Gastrocnemius medialis (tissue), 4 donors: ENCODE data around the gene RETSAT. TPM values are rescaled to one million over a fixed set of nuclear protein-coding genes. Genes with fewer than 3 reads are reported as not detected.
"Not testable (repeated sequence)": the region's sequence is repeated elsewhere in the genome, so short reads cannot be mapped to it uniquely, and the experiment has no call there.

Experiments
- ATAC-seq, 2 donors: fragments of 150-250 bp; one replicate each; pipeline ENCODE4 v1.9.1; 2016
- DNase-seq, 2 donors: peaks; one replicate each; pipeline ENCODE4 v3.0.0-alpha.2; 2019
- H3K27ac ChIP-seq, 4 donors: fragments of 200-600 bp; sonication (generic); 1 replicate in 1 of 4; 2 replicates in 3 of 4; pipeline ENCODE4 v1.5.1; 2016 to 2018; ENCODE audit warnings: mild to moderate bottlenecking in 2 of 4, moderate library complexity in 1 of 4
- H3K27me3 ChIP-seq, 3 donors: fragments of 200-600 bp; sonication (generic) in 2 of 3; 1 replicate in 1 of 3; 2 replicates in 2 of 3; pipeline versions ENCODE4 v1.5.1 to v1.6.0; 2016 to 2019; ENCODE audit warnings: mild to moderate bottlenecking in 1 of 3, moderate library complexity in 1 of 3
- H3K36me3 ChIP-seq, 2 donors: fragments of 200-600 bp; sonication (generic) in 1 of 2; one replicate each; pipeline ENCODE4 v1.5.1; 2017 to 2018
- H3K4me1 ChIP-seq, 2 donors: fragments of 200-600 bp; sonication (generic) in 1 of 2; one replicate each; pipeline ENCODE4 v1.5.1; 2016 to 2017; ENCODE audit warnings: mild to moderate bottlenecking in 2 of 2
- H3K4me3 ChIP-seq, 4 donors: fragments of 200-600 bp; sonication (generic) in 3 of 4; 1 replicate in 1 of 4; 2 replicates in 3 of 4; pipeline ENCODE4 v1.5.1; 2016 to 2019; ENCODE audit warnings: mild to moderate bottlenecking in 2 of 4
- H3K9me3 ChIP-seq, 3 donors: fragments of 200-600 bp; sonication (generic) in 2 of 3; 1 replicate in 1 of 3; 2 replicates in 2 of 3; pipeline ENCODE4 v1.5.1; 2016 to 2019
- CTCF ChIP-seq, 5 experiments: fragments of 450-650 bp in 3 of 5; fragments of 200-600 bp in 2 of 5; sonication (generic) in 2 of 5; IDR thresholded peaks in 4 of 5; conservative IDR thresholded peaks in 1 of 5; 1 replicate in 4 of 5; 2 replicates in 1 of 5; pipeline ENCODE4 v1.5.1; 2016 to 2019; ENCODE audit warnings: antibody characterized with exemption in 5 of 5, mild to moderate bottlenecking in 3 of 5, moderate library complexity in 3 of 5
- POLR2A ChIP-seq, 2 donors: fragments of 450-650 bp; IDR thresholded peaks; one replicate each; pipeline ENCODE4 v1.6.1; 2017; ENCODE audit warnings: antibody characterized with exemption in 2 of 2, mild to moderate bottlenecking in 2 of 2, moderate library complexity in 2 of 2
- in situ Hi-C, 4 donors: fragments of 200-750 bp; cut with MboI; loops; one replicate each; pipeline versions ENCODE4 v1.15.0 to v1.8.0; 2017; ENCODE audit warnings: low sequenced_read_pairs in 4 of 4
- intact Hi-C: fragments of 100-400 bp; cut with DNase I; formaldehyde crosslinking; loops from one replicate; pipeline ENCODE4 v1.15.1; 2023; ENCODE audit warnings: low total_unique reads
- total RNA-seq, 4 donors: library from RNA; depleted of rRNA; stranded (reverse); fragments of >200 nt; gene quantifications; one replicate each; pipeline versions ENCODE4 v1.1.0 to v1.2.3, GENCODE V29; 2016

The RETSAT gene
- total RNA-seq, 4 donors from 2014 or later = 62.2 to 151 (median 116) TPM

GRCh38 chr2:85347599-85347998 lies 6.7 kb downstream of the RETSAT start:
- H3K36me3 ChIP-seq = peaks cover 5 to 95% of the 10 kb centered on the region in 2 donors
- H3K27me3 ChIP-seq = no peaks in the 10 kb centered on the region
- peaks cover 5 to 6% of the 10 kb centered on the region in 2 donors for H3K4me1 ChIP-seq
- in situ Hi-C loops (no loop called here), intact Hi-C loops (no loop called here)
- DNase-seq (no peak), ATAC-seq (no peak)
- H3K4me3 ChIP-seq = no peak overlapping the region
- no peak overlapping the region for H3K27ac ChIP-seq
- TF ChIP-seq CTCF (IDR thresholded peaks at IDR 0.05 in 4 of 5, conservative IDR thresholded peaks at IDR 0.05 in 1 of 5) = no peak
- no peak for TF ChIP-seq POLR2A (IDR thresholded peaks at IDR 0.05)
- H3K9me3 ChIP-seq = no peaks in the 10 kb centered on the region

GRCh38 chr2:85344356-85344954 lies 9.9 kb downstream of the RETSAT start:
- Histone ChIP-seq H3K4me1 (no peaks in the 10 kb centered on the region), H3K36me3 (peaks cover 5 to 66% of the 10 kb centered on the region in 2 donors), H3K9me3 (no peaks in the 10 kb centered on the region), H3K4me3 (no peak overlapping the region), H3K27ac (no peak overlapping the region), H3K27me3 (no peaks in the 10 kb centered on the region)
- in situ Hi-C loops (no loop called here), intact Hi-C loops (no loop called here)
- DNase-seq = no peak
- ATAC-seq = no peak
- TF ChIP-seq CTCF (IDR thresholded peaks at IDR 0.05 in 4 of 5, conservative IDR thresholded peaks at IDR 0.05 in 1 of 5) = no peak
- no peak for TF ChIP-seq POLR2A (IDR thresholded peaks at IDR 0.05)

GRCh38 chr2:85343207-85343895 lies 11.0 kb downstream of the RETSAT start:
- H3K27me3 ChIP-seq, intact Hi-C loops, H3K9me3 ChIP-seq, in situ Hi-C loops, H3K4me3 ChIP-seq, DNase-seq, H3K4me1 ChIP-seq, ATAC-seq, H3K27ac ChIP-seq: not testable (repeated sequence)
- peaks cover 2 to 56% of the 10 kb centered on the region in 2 donors for H3K36me3 ChIP-seq

DNA sequence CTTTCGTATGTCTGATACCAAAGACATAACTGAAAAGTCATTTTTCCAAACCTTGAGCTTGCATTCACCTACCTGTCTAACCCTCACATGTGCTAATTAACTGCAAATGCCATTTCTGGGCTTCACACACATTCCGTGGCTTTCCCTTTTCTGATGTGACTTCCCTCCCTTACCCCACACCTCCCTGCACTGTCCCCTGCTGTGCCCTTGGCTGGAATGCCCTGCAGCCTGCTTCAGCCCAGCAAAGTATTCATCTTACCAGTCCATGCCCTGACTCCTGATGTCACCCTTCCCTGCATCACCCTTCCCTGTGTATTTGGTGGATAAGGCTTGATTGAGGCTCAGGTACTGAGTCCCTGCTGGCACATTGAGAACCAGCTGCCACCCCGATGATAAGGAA lies 12.2 kb downstream of the RETSAT start:
- Histone ChIP-seq H3K27me3 (no peaks in the 10 kb centered on the region), H3K4me3 (no peak overlapping the region), H3K27ac (no peak overlapping the region), H3K4me1 (no peaks in the 10 kb centered on the region), H3K9me3 (no peaks in the 10 kb centered on the region), H3K36me3 (peaks cover 2 to 44% of the 10 kb centered on the region in 2 donors)
- TF ChIP-seq POLR2A (IDR thresholded peaks at IDR 0.05) (no peak), CTCF (IDR thresholded peaks at IDR 0.05 in 4 of 5, conservative IDR thresholded peaks at IDR 0.05 in 1 of 5) (no peak)
- intact Hi-C loops (no loop called here), in situ Hi-C loops (no loop called here)
- no peak for ATAC-seq
- DNase-seq = no peak

GRCh38 chr2:85341269-85342029 lies 12.9 kb downstream of the RETSAT start:
- intact Hi-C loops = no loop called here
- TF ChIP-seq CTCF (IDR thresholded peaks at IDR 0.05 in 4 of 5, conservative IDR thresholded peaks at IDR 0.05 in 1 of 5) = no peak
- TF ChIP-seq POLR2A (IDR thresholded peaks at IDR 0.05) = no peak
- Histone ChIP-seq H3K4me3 (no peak overlapping the region), H3K27ac (no peak overlapping the region), H3K9me3 (no peaks in the 10 kb centered on the region), H3K27me3 (no peaks in the 10 kb centered on the region), H3K36me3 (peaks cover 0 to 37% of the 10 kb centered on the region in 2 donors), H3K4me1 (no peaks in the 10 kb centered on the region)
- ATAC-seq = no peak
- no peak for DNase-seq
- in situ Hi-C loops = no loop called here
